Esophagus muscularis mucosa (tissue), 4 donors: ENCODE results near the gene FBXW4. TPM values are rescaled to one million over a fixed set of nuclear protein-coding genes. Genes with fewer than 3 reads are reported as not detected.

ENCODE experiments used
- DNase-seq: peaks from one replicate; pipeline ENCODE4 v3.0.0-alpha.2; 2017; ENCODE audit errors: extremely low spot score
- H3K27ac ChIP-seq, 4 donors: fragments of 200-600 bp; sonication (generic); replicated peaks in 1 of 4; 1 replicate in 3 of 4; 2 replicates in 1 of 4; pipeline ENCODE4 v1.5.1; 2016 to 2019; ENCODE audit warnings: mild to moderate bottlenecking in 1 of 4
- H3K27me3 ChIP-seq, 4 donors: fragments of 200-600 bp; sonication (generic); one replicate each; pipeline versions ENCODE4 v1.5.1 to v1.6.0; 2016 to 2019
- H3K36me3 ChIP-seq, 4 donors: fragments of 200-600 bp; sonication (generic); one replicate each; pipeline ENCODE4 v1.5.1; 2016 to 2019
- H3K4me1 ChIP-seq, 4 donors: fragments of 200-600 bp; sonication (generic); one replicate each; pipeline ENCODE4 v1.5.1; 2016 to 2019
- H3K4me3 ChIP-seq, 4 donors: fragments of 200-600 bp; sonication (generic); 1 replicate in 2 of 4; 2 replicates in 2 of 4; pipeline ENCODE4 v1.5.1; 2016 to 2019; ENCODE audit warnings: mild to moderate bottlenecking in 4 of 4, moderate library complexity in 1 of 4
- H3K9me3 ChIP-seq, 4 donors: fragments of 200-600 bp; sonication (generic); 1 replicate in 3 of 4; 2 replicates in 1 of 4; pipeline ENCODE4 v1.5.1; 2016 to 2019
- CTCF ChIP-seq, 3 experiments: fragments of 200-600 bp in 2 of 3; fragments of 450-650 bp in 1 of 3; sonication (generic) in 2 of 3; IDR thresholded peaks; one replicate each; pipeline ENCODE4 v1.5.1; 2017 to 2019; ENCODE audit warnings: antibody characterized with exemption in 3 of 3, mild to moderate bottlenecking in 2 of 3, moderate library complexity in 1 of 3
- EP300 ChIP-seq: sonication (generic); formaldehyde crosslinking; IDR thresholded peaks from one replicate; pipeline ENCODE4 v1.6.1; 2017; ENCODE audit warnings: antibody characterized with exemption
- POLR2A ChIP-seq: fragments of 450-650 bp; IDR thresholded peaks from one replicate; pipeline ENCODE4 v1.6.1; 2017; ENCODE audit warnings: antibody characterized with exemption, moderate library complexity, mild to moderate bottlenecking, low read depth
- POLR2AphosphoS5 ChIP-seq, 2 donors: sonication (generic); formaldehyde crosslinking; IDR thresholded peaks; one replicate each; pipeline ENCODE4 v1.6.1; 2017; ENCODE audit warnings: antibody characterized with exemption in 2 of 2
- WGBS: methylation state at CpG from one replicate; pipeline ENCODE4 v1.1.5; 2018; 5-methylcytosine and 5-hydroxymethylcytosine counted together
- intact Hi-C: fragments of 100-400 bp; cut with DNase I; formaldehyde crosslinking; loops from one replicate; pipeline ENCODE4 v1.15.1; 2023
- total RNA-seq, 4 donors: library from RNA; depleted of rRNA; stranded (reverse); fragments of >200 nt; gene quantifications; one replicate each; pipeline versions ENCODE4 v1.1.0 to v1.2.1, GENCODE V29; 2016

The FBXW4 gene
- total RNA-seq, 4 donors from 2014 or later, result 101 to 168 (median 115) TPM

- no peak overlapping the region for H3K4me3 ChIP-seq
- 88% methylated on average over 5 of the region's 5 CpGs for WGBS
- TF ChIP-seq POLR2A, result no peak
- intact Hi-C loops, result no loop called here
- DNase-seq, result no peak
- H3K27me3 ChIP-seq, result no peaks in the 10 kb centered on the region
- no peaks in the 10 kb centered on the region for H3K36me3 ChIP-seq
- H3K9me3 ChIP-seq, result no peaks in the 10 kb centered on the region
- no peak overlapping the region for H3K27ac ChIP-seq
- H3K4me1 ChIP-seq, result peaks cover 28 to 57% (median 52%) of the 10 kb centered on the region in 4 donors
These were observed 8.6 kb downstream of the FBXW4 start for GRCh38 chr10:101686133-101686925.

- no peaks in the 10 kb centered on the region for H3K36me3 ChIP-seq
- no peak overlapping the region for H3K4me3 ChIP-seq
- H3K4me1 ChIP-seq, result peaks cover 12 to 54% (median 47%) of the 10 kb centered on the region in 4 donors
- H3K27me3 ChIP-seq, result no peaks in the 10 kb centered on the region
- TF ChIP-seq POLR2AphosphoS5 (IDR thresholded peaks at IDR 0.05) (no peak), POLR2A (no peak), EP300 (no peak), CTCF (IDR thresholded peaks at IDR 0.05) (no peak)
- H3K9me3 ChIP-seq, result no peaks in the 10 kb centered on the region
- intact Hi-C loops, result no loop called here
- DNase-seq, result no peak
- H3K27ac ChIP-seq, result no peak overlapping the region
- WGBS, result 95% methylated on average over 1 of the region's 1 CpG
These were observed 10.2 kb downstream of the FBXW4 start for GRCh38 chr10:101684782-101685181.

- Histone ChIP-seq H3K4me1 (peaks cover 9 to 47% (median 40%) of the 10 kb centered on the region in 4 donors), H3K9me3 (no peaks in the 10 kb centered on the region), H3K27me3 (no peaks in the 10 kb centered on the region), H3K4me3 (no peak overlapping the region), H3K36me3 (no peaks in the 10 kb centered on the region), H3K27ac (no peak overlapping the region)
- 93% methylated on average over 3 of the region's 3 CpGs for WGBS
- no peak for DNase-seq
- no peak for TF ChIP-seq POLR2AphosphoS5 (IDR thresholded peaks at IDR 0.05)
- TF ChIP-seq CTCF (IDR thresholded peaks at IDR 0.05), result no peak
- no peak for TF ChIP-seq EP300
- TF ChIP-seq POLR2A, result no peak
- intact Hi-C loops, result no loop called here
These were observed 11.7 kb downstream of the FBXW4 start for GRCh38 chr10:101683276-101683675.

GRCh38 chr10:101682172-101682825 lies 12.7 kb downstream of the FBXW4 start:
- WGBS, result 4% methylated on average over 2 of the region's 2 CpGs
- TF ChIP-seq EP300, result no peak
- no peak for TF ChIP-seq CTCF (IDR thresholded peaks at IDR 0.05)
- TF ChIP-seq POLR2A, result no peak
- no peak for TF ChIP-seq POLR2AphosphoS5 (IDR thresholded peaks at IDR 0.05)
- H3K36me3 ChIP-seq, result no peaks in the 10 kb centered on the region
- no peaks in the 10 kb centered on the region for H3K9me3 ChIP-seq
- no peaks in the 10 kb centered on the region for H3K27me3 ChIP-seq
- peaks cover 9 to 40% (median 35%) of the 10 kb centered on the region in 4 donors for H3K4me1 ChIP-seq
- H3K4me3 ChIP-seq, result peak overlapping the region; percentile 0 to 35 (median 28)
- intact Hi-C loops, result no loop called here
- H3K27ac ChIP-seq, result peak overlapping the region; percentile 1 to 36 (median 26)
- DNase-seq, result no peak

GRCh38 chr10:101676565-101676964 lies 18.4 kb downstream of the FBXW4 start:
- intact Hi-C loops, result no loop called here
- Histone ChIP-seq H3K4me1 (peaks cover 7 to 15% (median 13%) of the 10 kb centered on the region in 4 donors), H3K27me3 (no peaks in the 10 kb centered on the region), H3K36me3 (peaks cover 22 to 39% (median 33%) of the 10 kb centered on the region in 4 donors), H3K27ac (no peak overlapping the region), H3K9me3 (no peaks in the 10 kb centered on the region), H3K4me3 (no peak overlapping the region)
- TF ChIP-seq CTCF (IDR thresholded peaks at IDR 0.05) (no peak), EP300 (no peak), POLR2A (no peak), POLR2AphosphoS5 (IDR thresholded peaks at IDR 0.05) (no peak)
- no peak for DNase-seq
